HepG2 (cell line): ENCODE measurements around the gene NPSR1. TPM values are rescaled to one million over a fixed set of nuclear protein-coding genes. Genes with fewer than 3 reads are reported as not detected.

Experiments used
- BORCS8-MEF2B ChIP-seq: sonication (generic); formaldehyde crosslinking; IDR thresholded peaks from 2 replicates; pipeline ENCODE4 v1.8.0; 2022; ENCODE audit warnings: mild to moderate bottlenecking, missing genetic modification reagents
- CCDC6 ChIP-seq: sonication (generic); formaldehyde crosslinking; IDR thresholded peaks from 2 replicates; pipeline ENCODE4 v1.8.1; 2022; ENCODE audit warnings: mild to moderate bottlenecking, missing genetic modification reagents, moderate library complexity
- FOXA3 ChIP-seq: IDR thresholded peaks from 2 replicates; pipeline ENCODE4 v1.6.1; 2016; ENCODE audit warnings: missing genetic modification reagents, missing compliant biosample characterization
- FOXP4 ChIP-seq: sonication (generic); formaldehyde crosslinking; IDR thresholded peaks from 2 replicates; pipeline ENCODE4 v1.4.0; 2020; ENCODE audit warnings: missing genetic modification reagents
- KAT8 ChIP-seq: IDR thresholded peaks from 2 replicates; pipeline ENCODE4 v1.6.1; 2016; ENCODE audit warnings: missing genetic modification reagents, missing compliant biosample characterization
- KLF12 ChIP-seq: sonication (generic); formaldehyde crosslinking; IDR thresholded peaks from 2 replicates; pipeline ENCODE4 v1.4.0; 2020; ENCODE audit warnings: missing genetic modification reagents, borderline replicate concordance
- MEF2D ChIP-seq: sonication (generic); formaldehyde crosslinking; IDR thresholded peaks from 2 replicates; pipeline ENCODE4 v1.5.1; 2020; ENCODE audit warnings: mild to moderate bottlenecking, missing genetic modification reagents
- NCOA2 ChIP-seq: sonication (generic); formaldehyde crosslinking; IDR thresholded peaks from 2 replicates; pipeline ENCODE4 v1.8.0; 2022; ENCODE audit warnings: inconsistent platforms
- SAFB2 ChIP-seq: sonication (generic); formaldehyde crosslinking; IDR thresholded peaks from 2 replicates; pipeline ENCODE4 v1.5.1; 2020; ENCODE audit warnings: missing genetic modification reagents, low read depth, mild to moderate bottlenecking, borderline replicate concordance
- SP5 ChIP-seq: IDR thresholded peaks from 2 replicates; pipeline ENCODE4 v1.6.1; 2016; ENCODE audit warnings: low read depth, borderline replicate concordance
- SPEN ChIP-seq: sonication (generic); formaldehyde crosslinking; IDR thresholded peaks from 2 replicates; pipeline ENCODE4 v1.5.1; 2020; ENCODE audit warnings: low read depth, mild to moderate bottlenecking, missing genetic modification reagents
- TEAD3 ChIP-seq: optimal IDR thresholded peaks from 2 replicates; pipeline ENCODE3; 2016; ENCODE audit warnings: borderline replicate concordance
- THAP9 ChIP-seq: sonication (generic); formaldehyde crosslinking; IDR thresholded peaks from 2 replicates; pipeline ENCODE4; 2020; ENCODE audit warnings: missing genetic modification reagents, mild to moderate bottlenecking, borderline replicate concordance
- YY1 ChIP-seq: IDR thresholded peaks from 2 replicates; pipeline ENCODE4 v1.6.1; 2011; ENCODE audit warnings: low read length, low read depth, moderate library complexity, mild to moderate bottlenecking; ENCODE audit not compliant: insufficient read depth, insufficient replicate concordance
- ZFP91 ChIP-seq: sonication (generic); formaldehyde crosslinking; IDR thresholded peaks from 2 replicates; pipeline ENCODE4 v1.9.0; 2022; ENCODE audit warnings: missing genetic modification reagents, mild to moderate bottlenecking, borderline replicate concordance
- ZFX ChIP-seq: sonication (generic); formaldehyde crosslinking; IDR thresholded peaks from 2 replicates; pipeline ENCODE4 v1.4.0; 2020; ENCODE audit warnings: mild to moderate bottlenecking, low read depth, missing genetic modification reagents, moderate library complexity
- ZMYM4 ChIP-seq: sonication (generic); formaldehyde crosslinking; IDR thresholded peaks from 2 replicates; pipeline ENCODE4 v1.8.1; 2023; ENCODE audit warnings: mild to moderate bottlenecking, missing genetic modification reagents
- ZNF350 ChIP-seq: sonication (generic); formaldehyde crosslinking; IDR thresholded peaks from 2 replicates; pipeline ENCODE4 v1.4.0; 2020; ENCODE audit warnings: mild to moderate bottlenecking, low read depth, missing genetic modification reagents, borderline replicate concordance
- ZNF644 ChIP-seq: IDR thresholded peaks from 2 replicates; pipeline ENCODE4 v1.6.1; 2016; ENCODE audit warnings: low read depth
- ZNF772 ChIP-seq: sonication (generic); formaldehyde crosslinking; IDR thresholded peaks from 2 replicates; pipeline ENCODE4 v1.5.0; 2020; ENCODE audit warnings: mild to moderate bottlenecking, missing genetic modification reagents
- ZSCAN31 ChIP-seq: sonication (generic); formaldehyde crosslinking; IDR thresholded peaks from 2 replicates; pipeline ENCODE4 v1.5.0; 2020; ENCODE audit warnings: low read depth, mild to moderate bottlenecking, missing genetic modification reagents
- polyA plus RNA-seq, 8 experiments: library from polyadenylated mRNA; depleted of rRNA in 3 of 8; stranded (reverse) in 7 of 8; unstranded in 1 of 8; fragments of >200 nt; fragmentation: Illumina TruSeq in 4 of 8; extraction: Trizol in 4 of 8; gene quantifications; 2 replicates each; pipeline versions ENCODE4 v1.2.1 to v1.2.3, GENCODE V29; 2011 to 2016; ENCODE audit warnings: low read depth in 4 of 8, missing spikeins in 1 of 8, mixed read lengths in 1 of 8; ENCODE audit not compliant: insufficient read depth in 1 of 8
- total RNA-seq, 5 experiments: library from RNA; depleted of rRNA; stranded (reverse); fragments of >200 nt; fragmentation: Illumina TruSeq; extraction: Trizol; gene quantifications; 2 replicates each; pipeline ENCODE4 v1.2.3, GENCODE V29; 2016; ENCODE audit warnings: low read depth in 1 of 5

The NPSR1 gene
- total and polyA plus RNA-seq, 2 of the 13 experiments (the other 11 are each of a cell fraction or from before 2014, with no cell fraction given), result not detected

GRCh38 chr7:34814203-34814842 is 156.3 kb downstream of the NPSR1 start (continued):
- peak; percentile 38; the same call in 1 of the 2 replicates for TF ChIP-seq FOXP4 (CRISPR knock-in tag)
- peak; percentile 23; the same call in 1 of the 2 replicates for TF ChIP-seq SP5 (CRISPR knock-in tag)
- TF ChIP-seq BORCS8-MEF2B (CRISPR knock-in tag), result 0 out of 2 replicates have a peak, but pooled peaks have one; percentile 24
- peak; percentile 43; the same call in 1 of the 2 replicates for TF ChIP-seq ZFP91 (CRISPR knock-in tag)
- peak; percentile 31 for TF ChIP-seq FOXA3 (CRISPR knock-in tag)
- 0 out of 2 replicates have a peak, but pooled peaks have one; percentile 29 for TF ChIP-seq MEF2D (CRISPR knock-in tag)
- 0 out of 2 replicates have a peak, but pooled peaks have one; percentile 35 for TF ChIP-seq KLF12 (CRISPR knock-in tag)
- peak; percentile 60; the same call in 1 of the 2 replicates for TF ChIP-seq ZSCAN31 (CRISPR knock-in tag)
- TF ChIP-seq ZNF644 (CRISPR knock-in tag), result peak; percentile 50; the same call in 1 of the 2 replicates
- peak; percentile 53 for TF ChIP-seq ZMYM4 (CRISPR knock-in tag)
- peak; percentile 16; the same call in 1 of the 2 replicates for TF ChIP-seq NCOA2 (CRISPR knock-in tag)
- TF ChIP-seq ZNF772, result peak; percentile 62; the same call in 1 of the 2 replicates
- peak; percentile 16; the same call in 1 of the 2 replicates for TF ChIP-seq ZNF350 (CRISPR knock-in tag)
- 0 out of 2 replicates have a peak, but pooled peaks have one; percentile 22 for TF ChIP-seq SPEN (CRISPR knock-in tag)
- TF ChIP-seq ZFX (CRISPR knock-in tag), result peak; percentile 64; the same call in 1 of the 2 replicates
- TF ChIP-seq THAP9 (CRISPR knock-in tag), result peak; percentile 76; the same call in 1 of the 2 replicates
- peak; percentile 32; the same call in 1 of the 2 replicates for TF ChIP-seq KAT8 (CRISPR knock-in tag)
- peak; percentile 58 for TF ChIP-seq TEAD3 (CRISPR knock-in tag)
- TF ChIP-seq CCDC6 (CRISPR knock-in tag), result 0 out of 2 replicates have a peak, but pooled peaks have one; percentile 49
- TF ChIP-seq SAFB2 (CRISPR knock-in tag), result 0 out of 2 replicates have a peak, but pooled peaks have one; percentile 35
- peak; percentile 68 for TF ChIP-seq YY1
